NCI-H2029 (cell line): ENCODE data around the gene SF3B2.
"Not testable (repeated sequence)": the region's sequence is repeated elsewhere in the genome, so short reads cannot be mapped to it uniquely, and the experiment has no call there.

Source experiments
- DNase-seq: peaks from one replicate; lab custom pipeline; 2025; lab: John Stamatoyannopoulos, UW

The SF3B2 gene

DNA sequence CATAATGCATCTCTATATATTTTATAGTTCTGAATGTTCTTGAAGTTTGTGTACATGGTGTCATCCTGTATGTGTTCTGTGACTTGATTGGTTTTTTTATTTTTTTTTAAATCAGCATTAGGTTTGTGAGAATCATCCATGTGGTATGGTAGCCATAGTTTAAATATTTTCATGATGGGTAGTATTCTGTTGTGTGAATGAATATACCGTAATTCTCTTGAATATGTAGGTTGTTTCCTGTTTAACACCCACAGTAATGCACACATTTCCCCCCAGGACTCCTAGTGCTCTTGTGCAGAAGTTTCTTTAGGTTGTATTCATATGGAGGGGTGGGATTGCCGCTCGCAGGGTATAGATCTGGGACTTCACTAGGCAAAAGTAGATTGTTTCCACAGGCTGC lies 19.9 kb downstream of the SF3B2 start:
- DNase-seq, result no peak

DNA sequence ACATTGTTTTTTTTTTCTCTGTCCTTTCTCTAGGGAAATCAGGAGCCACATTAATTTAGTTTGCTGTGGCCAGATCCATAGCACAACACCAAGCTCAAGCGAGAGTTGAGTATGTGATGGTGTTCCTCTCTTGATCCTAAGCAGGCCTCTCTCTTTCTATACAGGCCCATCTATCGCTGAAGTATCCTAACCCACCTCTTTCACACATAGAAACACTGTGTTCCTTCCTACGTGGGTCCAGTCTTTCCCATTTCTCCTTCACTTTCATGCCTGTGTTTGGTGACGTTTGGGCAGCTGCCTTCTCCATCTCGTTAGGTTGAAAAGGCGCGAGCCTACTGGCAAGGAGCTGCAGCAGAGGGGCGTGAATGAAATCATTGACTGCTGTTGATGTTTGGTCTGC lies 20.4 kb downstream of the SF3B2 start:
- no peak for DNase-seq

DNA sequence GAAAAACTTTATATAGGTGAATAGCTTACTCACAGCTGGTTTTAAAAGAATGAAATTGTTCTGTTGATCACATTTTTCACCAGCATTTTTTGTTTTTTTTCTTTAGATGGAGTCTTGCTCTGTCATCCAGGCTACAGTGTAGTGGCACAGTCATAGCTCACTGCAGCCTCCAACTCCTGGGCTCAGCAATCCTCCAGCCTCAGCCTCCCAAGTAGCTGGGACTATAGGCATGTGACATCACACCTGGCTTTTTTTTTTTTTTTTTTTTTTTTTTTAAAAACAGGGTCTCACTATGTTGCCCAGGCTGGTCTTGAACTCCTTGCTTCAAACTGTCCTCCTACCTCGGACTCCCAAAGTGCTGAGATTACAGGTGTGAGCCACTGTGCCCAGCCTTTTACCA lies 21.5 kb downstream of the SF3B2 start:
- no peak for DNase-seq

GRCh38 chr11:66075273-66075672 lies 23.1 kb downstream of the SF3B2 start:
- no peak for DNase-seq

DNA sequence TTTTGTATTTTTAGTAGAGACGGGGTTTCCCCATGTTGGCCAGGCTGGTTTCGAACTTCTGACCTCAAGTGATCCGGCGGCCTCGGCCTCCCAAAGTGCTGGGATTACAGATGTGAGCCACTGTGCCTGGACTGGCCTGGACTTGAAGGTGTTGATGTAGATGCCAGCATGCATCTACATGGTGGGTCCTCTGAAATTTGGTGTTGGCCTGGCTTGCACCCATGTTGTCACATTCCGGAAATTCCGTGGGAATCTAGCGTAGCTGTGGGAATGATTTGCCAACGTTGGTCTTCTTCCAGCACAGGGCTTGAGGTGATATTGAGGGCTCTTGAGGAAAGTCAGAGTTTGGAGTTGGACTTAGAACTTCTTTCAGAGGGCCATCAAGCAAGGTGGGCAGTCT lies 24.4 kb downstream of the SF3B2 start:
- no peak for DNase-seq

- DNase-seq, result no peak
Measured at GRCh38 chr11:66077927-66078326, 25.8 kb downstream of the SF3B2 start.

DNA sequence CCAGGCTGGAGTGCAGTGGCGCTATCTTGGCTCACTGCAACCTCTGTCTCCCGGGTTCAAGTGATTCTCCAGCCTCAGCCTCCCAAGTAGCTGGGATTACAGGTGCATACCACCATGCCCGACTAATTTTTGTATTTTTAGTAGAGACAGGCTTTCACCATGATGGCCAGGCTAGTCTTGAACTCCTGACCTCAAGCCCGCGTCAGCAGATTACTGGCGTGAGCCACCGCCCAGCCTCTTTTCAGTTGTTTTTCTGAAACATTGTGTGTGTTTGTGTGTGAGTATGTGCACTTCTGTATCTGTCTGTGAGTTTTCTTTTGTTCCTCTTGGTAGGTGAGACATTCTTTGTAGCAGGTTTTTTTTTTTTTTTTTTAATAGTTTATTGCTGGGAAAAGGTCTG lies 26.8 kb downstream of the SF3B2 start:
- not testable (repeated sequence) for DNase-seq

DNA sequence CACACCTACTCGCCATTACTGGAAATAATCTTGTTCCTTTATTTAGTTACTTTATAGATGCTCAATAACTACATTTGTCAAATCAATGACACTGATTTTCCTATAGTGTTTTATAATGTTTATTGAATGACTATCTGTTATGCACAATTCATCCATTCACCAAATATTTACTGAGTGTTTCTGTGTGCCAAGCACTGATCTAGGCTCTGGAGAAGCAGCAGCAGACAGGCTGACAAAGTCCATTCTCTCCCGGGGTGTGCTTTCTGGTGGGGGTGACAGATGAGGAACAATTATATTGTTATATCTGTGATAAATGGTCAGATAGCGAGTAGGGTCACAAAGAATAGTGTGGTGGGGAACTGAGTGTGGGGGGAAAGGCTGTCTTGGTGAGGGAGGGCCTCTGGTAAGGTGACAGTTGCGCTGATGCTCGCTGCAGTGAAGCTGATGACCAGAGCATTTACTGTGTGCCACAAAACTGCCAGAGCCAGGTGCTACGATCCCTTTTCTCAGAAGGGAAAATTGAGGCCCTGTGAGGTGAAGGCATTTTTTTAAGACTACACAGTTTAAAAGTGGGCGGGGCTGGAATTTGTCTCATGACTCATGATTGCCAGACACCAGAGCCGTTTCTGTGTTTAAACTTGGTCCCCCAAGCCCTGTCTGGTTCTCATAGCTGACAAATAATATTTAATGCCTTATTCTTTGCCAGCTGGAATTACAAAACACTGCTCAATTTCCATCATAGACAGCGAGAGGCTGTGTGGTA lies 28.1 kb downstream of the SF3B2 start:
- no peak for DNase-seq

DNA sequence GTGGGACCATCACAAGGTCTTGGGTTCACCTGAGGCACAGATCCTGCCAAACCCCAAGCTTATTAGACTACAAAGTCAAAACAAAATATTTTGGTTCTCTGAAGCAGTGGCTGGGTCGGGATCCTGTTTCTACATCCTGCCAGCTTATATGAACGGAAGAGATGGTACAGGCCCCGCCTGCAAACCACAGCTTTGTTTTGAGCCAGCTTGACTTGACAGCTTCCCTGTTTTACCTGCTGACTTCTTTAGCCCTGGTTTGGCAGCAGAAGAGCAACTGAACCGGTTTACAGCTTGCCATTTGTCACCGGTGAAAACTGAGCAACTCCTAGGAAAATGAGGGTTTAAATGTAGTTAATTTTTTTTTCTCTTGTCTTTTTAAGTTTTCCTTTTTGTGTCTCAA lies 29.3 kb downstream of the SF3B2 start:
- DNase-seq, result peak; percentile 81

DNA sequence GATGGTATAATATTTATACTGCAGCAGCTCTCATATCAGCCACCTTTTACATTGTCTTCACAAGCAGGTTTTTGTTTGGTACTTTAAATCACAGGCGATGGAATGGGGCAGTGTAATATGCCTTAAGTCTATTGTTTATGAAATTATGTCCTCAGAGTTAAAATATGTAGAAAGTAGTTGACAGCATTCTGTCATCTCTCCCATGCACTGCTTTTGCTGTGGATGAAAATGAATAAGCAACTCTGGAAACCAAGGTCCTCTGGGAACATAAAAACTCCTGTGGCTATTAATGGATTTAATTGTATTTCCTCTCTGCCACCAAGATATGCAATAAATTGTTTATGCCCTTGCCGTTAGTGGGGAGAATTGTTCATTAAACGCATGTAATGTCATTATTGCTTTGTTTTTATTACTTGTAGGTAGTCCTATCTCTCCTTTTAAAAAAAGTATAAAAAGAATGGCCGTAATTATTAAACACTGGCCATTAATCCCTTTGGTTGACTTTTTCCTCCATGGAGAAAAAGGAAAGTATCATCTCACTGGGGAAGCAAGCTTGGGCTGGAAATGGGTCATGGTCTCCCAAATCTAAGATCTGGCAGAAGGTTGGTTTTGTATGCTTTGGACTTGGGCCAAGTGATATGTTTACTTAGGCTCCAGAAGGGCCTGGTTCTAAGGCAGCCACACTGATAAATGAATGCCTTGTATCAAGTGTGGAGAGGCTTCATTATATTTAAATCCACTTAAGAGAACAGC lies 31.0 kb downstream of the SF3B2 start:
- DNase-seq, result peak; percentile 83

- no peak for DNase-seq
Measured at GRCh38 chr11:66083767-66084166, 31.6 kb downstream of the SF3B2 start.

- no peak for DNase-seq
Measured at GRCh38 chr11:66084821-66085475, 32.8 kb downstream of the SF3B2 start.

- DNase-seq, result no peak
Measured at GRCh38 chr11:66087148-66087908, 35.2 kb downstream of the SF3B2 start.

DNA sequence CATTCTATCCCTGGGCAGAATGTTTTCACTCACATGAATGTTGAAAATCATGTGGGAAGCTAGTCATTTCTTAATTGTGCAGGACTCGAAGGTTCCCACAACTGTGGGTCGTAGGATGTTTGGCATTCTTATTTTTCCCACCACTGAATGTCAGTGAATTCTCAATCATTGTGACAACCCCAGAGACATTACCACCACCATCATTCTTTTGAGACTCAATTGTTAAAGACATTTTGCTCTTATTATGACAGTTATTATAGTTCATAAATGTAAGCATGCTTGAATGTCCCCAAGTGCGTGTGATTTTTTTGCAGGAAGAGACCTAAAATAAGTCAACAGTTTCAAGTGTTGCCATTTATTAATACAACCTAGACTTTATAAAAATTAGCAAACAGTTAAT lies 36.9 kb downstream of the SF3B2 start:
- no peak for DNase-seq

DNA sequence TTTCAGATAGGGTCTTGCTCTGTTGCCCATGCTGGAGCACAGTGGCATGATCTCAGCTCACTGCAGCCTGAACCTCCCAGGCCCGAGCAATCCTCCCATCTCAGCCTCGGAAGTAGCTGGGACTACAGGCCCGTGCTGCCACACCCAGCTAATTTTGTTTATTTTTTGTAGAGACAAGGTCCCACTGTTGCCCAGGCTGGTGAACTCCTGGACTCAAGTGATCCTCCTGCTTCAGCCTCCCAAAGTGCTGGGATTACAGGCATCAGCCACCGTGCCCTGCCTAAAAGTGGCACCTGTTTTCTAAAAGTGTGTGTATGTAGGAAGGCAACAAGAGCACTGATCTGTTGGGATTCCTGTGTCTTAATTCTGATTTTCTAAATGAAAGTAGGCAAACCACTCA lies 38.1 kb downstream of the SF3B2 start:
- no peak for DNase-seq

DNA sequence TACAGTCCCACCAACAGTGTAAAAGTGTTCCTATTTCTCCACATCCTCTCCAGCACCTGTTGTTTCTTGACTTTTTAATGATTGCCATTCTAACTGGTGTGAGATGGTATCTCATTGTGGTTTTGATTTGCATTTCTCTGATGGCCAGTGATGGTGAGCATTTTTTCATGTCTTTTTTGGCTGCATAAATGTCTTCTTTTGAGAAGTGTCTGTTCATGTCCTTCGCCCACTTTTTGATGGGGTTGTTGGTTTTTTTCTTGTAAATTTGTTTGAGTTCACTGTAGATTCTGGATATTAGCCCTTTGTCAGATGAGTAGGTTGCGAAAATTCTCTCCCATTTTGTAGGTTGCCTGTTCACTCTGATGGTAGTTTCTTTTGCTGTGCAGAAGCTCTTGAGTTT lies 40.0 kb downstream of the SF3B2 start:
- DNase-seq, result not testable (repeated sequence)

- DNase-seq, result not testable (repeated sequence)
Measured at GRCh38 chr11:66099746-66100145, 47.6 kb downstream of the SF3B2 start.

- peak; percentile 93 for DNase-seq
Measured at GRCh38 chr11:66100272-66101065, 48.3 kb downstream of the SF3B2 start.

DNA sequence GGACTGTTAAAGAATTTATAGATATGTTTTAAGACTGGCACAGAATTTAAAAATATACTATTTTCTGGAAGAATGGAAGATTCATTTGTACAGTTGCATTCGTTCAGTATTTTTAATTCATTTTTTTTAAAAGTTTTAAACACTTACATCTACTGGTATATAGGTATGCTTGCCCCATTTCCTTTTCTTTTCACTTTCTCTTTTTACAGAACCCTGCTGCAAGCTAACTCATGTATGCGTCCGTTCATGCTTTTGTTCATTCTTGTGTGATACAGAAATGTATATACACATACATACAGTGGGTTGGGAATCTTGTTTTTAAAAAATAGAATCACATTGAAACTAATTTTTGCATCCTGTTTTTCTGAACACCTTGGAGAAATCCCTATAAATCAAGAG lies 48.9 kb downstream of the SF3B2 start:
- DNase-seq, result no peak

DNA sequence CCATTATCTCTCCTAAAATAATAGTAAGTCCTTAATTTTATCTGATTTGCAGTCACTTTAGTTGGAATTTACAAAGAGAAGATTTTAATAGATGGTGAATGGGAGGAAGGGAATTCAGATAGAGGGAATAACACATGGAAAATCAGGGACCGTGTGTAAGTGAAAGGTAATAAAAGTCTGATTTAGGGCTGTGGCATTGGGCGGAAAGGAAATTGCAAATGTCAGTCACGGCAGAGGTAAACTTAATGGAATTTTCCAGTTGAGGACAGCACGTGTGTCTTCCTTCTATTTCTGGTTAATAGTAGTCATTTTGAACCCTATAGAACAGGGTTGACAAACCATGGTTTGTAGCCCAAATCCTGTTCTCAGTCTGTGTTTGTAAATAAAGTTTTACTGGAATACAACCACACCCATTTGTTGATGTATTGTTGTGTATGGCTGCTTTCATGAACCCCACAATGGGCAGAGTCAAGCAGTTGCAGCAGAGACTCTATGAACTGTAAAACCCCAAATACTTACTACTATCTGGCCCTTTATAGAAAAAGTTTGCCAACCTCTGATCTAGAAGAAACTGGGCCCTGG lies 52.0 kb downstream of the SF3B2 start:
- no peak for DNase-seq
